ENCODE measurements around the gene TXNDC15. TPM values are rescaled to one million over a fixed set of nuclear protein-coding genes. Genes with fewer than 3 reads are reported as not detected.

Gene TXNDC15
- total and polyA plus RNA-seq, 2 of the 13 experiments (the other 11 are each of a cell fraction or from before 2014, with no cell fraction given) = 22.2 to 49.9 TPM

- no peak for TF ChIP-seq IKZF4 (CRISPR knock-in tag; IDR thresholded peaks at IDR 0.05; ENCODE audit: borderline replicate concordance, low read depth, not compliant biosample characterization)
- TF ChIP-seq ZNF383 (CRISPR knock-in tag; IDR thresholded peaks at IDR 0.05; ENCODE audit: borderline replicate concordance) = peak; percentile 33; the same call in 1 of the 2 replicates
- TF ChIP-seq ZNF709 (CRISPR knock-in tag; IDR thresholded peaks at IDR 0.05) = peak; percentile 84
- TF ChIP-seq THAP9 (CRISPR knock-in tag; IDR thresholded peaks at IDR 0.05; ENCODE audit: borderline replicate concordance) = peak; percentile 91
- TF ChIP-seq HMG20A (CRISPR knock-in tag; IDR thresholded peaks at IDR 0.05; ENCODE audit: borderline replicate concordance) = no peak
- no peak for TF ChIP-seq ZNF652 (CRISPR knock-in tag; IDR thresholded peaks at IDR 0.05; ENCODE audit: borderline replicate concordance, low read depth)
- TF ChIP-seq ZNF30 (CRISPR knock-in tag; IDR thresholded peaks at IDR 0.05) = peak; percentile 82; the same call in 1 of the 2 replicates
- TF ChIP-seq RFXANK (CRISPR knock-in tag; IDR thresholded peaks at IDR 0.05) = peak; percentile 66; the same call in 1 of the 2 replicates
- TF ChIP-seq RBAK (CRISPR knock-in tag; IDR thresholded peaks at IDR 0.05) = no peak
- peak; percentile 70; the same call in 1 of the 2 replicates for TF ChIP-seq ETV6 (CRISPR knock-in tag; conservative IDR thresholded peaks at IDR 0.05)
- no peak for TF ChIP-seq ATF1 (CRISPR knock-in tag; IDR thresholded peaks at IDR 0.05)
- no peak for TF ChIP-seq SP140L (CRISPR knock-in tag; IDR thresholded peaks at IDR 0.05; ENCODE audit: borderline replicate concordance)
- TF ChIP-seq DR1 (CRISPR knock-in tag; IDR thresholded peaks at IDR 0.05) = peak; percentile 76; the same call in 1 of the 2 replicates
- peak; percentile 70 for TF ChIP-seq PLSCR1 (CRISPR knock-in tag; IDR thresholded peaks at IDR 0.05; ENCODE audit: borderline replicate concordance)
- TF ChIP-seq ZNF441 (CRISPR knock-in tag; IDR thresholded peaks at IDR 0.05; ENCODE audit: borderline replicate concordance) = no peak
- TF ChIP-seq ZNF644 (CRISPR knock-in tag; IDR thresholded peaks at IDR 0.05; ENCODE audit: low read depth) = peak; percentile 48; the same call in 1 of the 2 replicates
- TF ChIP-seq ZNF563 (CRISPR knock-in tag; IDR thresholded peaks at IDR 0.05) = peak; percentile 97
- peak; percentile 90 for TF ChIP-seq ARNT2 (CRISPR knock-in tag; IDR thresholded peaks at IDR 0.05; ENCODE audit: low read depth)
- TF ChIP-seq HNRNPL (IDR thresholded peaks at IDR 0.05; ENCODE audit: low read depth, low read length) = 0 out of 2 replicates have a peak, but pooled peaks have one; percentile 63
- TF ChIP-seq ZNF362 (CRISPR knock-in tag; IDR thresholded peaks at IDR 0.05; ENCODE audit: borderline replicate concordance) = no peak
- TF ChIP-seq ZNF556 (CRISPR knock-in tag; IDR thresholded peaks at IDR 0.05; ENCODE audit: borderline replicate concordance) = peak; percentile 95
- TF ChIP-seq TEAD3 (CRISPR knock-in tag; optimal IDR thresholded peaks at IDR 0.05; ENCODE audit: borderline replicate concordance) = peak; percentile 22
- TF ChIP-seq PCBP2 (optimal IDR thresholded peaks at IDR 0.05; ENCODE audit: low read depth, low read length, poor library complexity, severe bottlenecking) = no peak
Observed at GRCh38 chr5:134873987-134874830, at the start of gene TXNDC15 (continued).

Data from HepG2 (cell line).